Cardiac muscle cell (in vitro differentiated cells and primary cell): ENCODE results near the gene SLC39A2. TPM values are rescaled to one million over a fixed set of nuclear protein-coding genes. Genes with fewer than 3 reads are reported as not detected.
"Not testable (repeated sequence)": the region's sequence is repeated elsewhere in the genome, so short reads cannot be mapped to it uniquely, and the experiment has no call there.

ENCODE experiments used
- DNase-seq, 2 donors: peaks; one replicate each; pipeline versions ENCODE4 v3.0.0 to v3.0.0-alpha.2; 2010 to 2017; ENCODE audit warnings: low read depth in 1 of 2, low spot score in 1 of 2
- H3K27ac ChIP-seq: fragments of 200-600 bp; sonication (generic); 2 replicates; pipeline ENCODE4 v1.5.1; 2016
- H3K27me3 ChIP-seq: fragments of 200-600 bp; sonication (generic); 2 replicates; pipeline ENCODE4 v1.6.0; 2016; ENCODE audit warnings: control low read depth
- H3K36me3 ChIP-seq: fragments of 200-600 bp; sonication (generic); 2 replicates; pipeline ENCODE4 v1.5.1; 2016; ENCODE audit warnings: control low read depth
- H3K4me1 ChIP-seq: fragments of 200-600 bp; sonication (generic); 2 replicates; pipeline ENCODE4 v1.8.1; 2017; ENCODE audit warnings: low read depth, mild to moderate bottlenecking, mixed run types
- H3K4me3 ChIP-seq: fragments of 200-600 bp; sonication (generic); 2 replicates; pipeline ENCODE4 v1.5.1; 2016; ENCODE audit warnings: mild to moderate bottlenecking
- H3K9me3 ChIP-seq: fragments of 200-600 bp; sonication (generic); 2 replicates; pipeline ENCODE4 v1.5.1; 2017; ENCODE audit warnings: low read depth, mild to moderate bottlenecking, control low read depth
- polyA plus RNA-seq: library from polyadenylated mRNA; unstranded; fragments of >200 nt; fragmentation: Nextera tagmentation; extraction: Ambion mirVana; gene quantifications from 2 replicates; pipeline ENCODE4 v1.2.1, GENCODE V29; 2016
- total RNA-seq: library from RNA; depleted of rRNA; stranded (reverse); fragments of >200 nt; gene quantifications from 2 replicates; pipeline ENCODE4 v1.2.3, GENCODE V29; 2016
- TF ChIP-seq, protein P1 (sequence below): IDR thresholded peaks from 2 replicates; pipeline ENCODE4 v1.5.1; 2012; ENCODE audit warnings: low read depth, mild to moderate bottlenecking, low read length

SLC39A2 gene
- total and polyA plus RNA-seq, 2 experiments from 2014 or later = not detected

- H3K4me1 ChIP-seq = peaks cover 20% of the 10 kb centered on the region
- H3K9me3 ChIP-seq = no peaks in the 10 kb centered on the region
- no peak overlapping the region for H3K4me3 ChIP-seq
- no peak overlapping the region for H3K27ac ChIP-seq
- TF ChIP-seq, protein P1, sequence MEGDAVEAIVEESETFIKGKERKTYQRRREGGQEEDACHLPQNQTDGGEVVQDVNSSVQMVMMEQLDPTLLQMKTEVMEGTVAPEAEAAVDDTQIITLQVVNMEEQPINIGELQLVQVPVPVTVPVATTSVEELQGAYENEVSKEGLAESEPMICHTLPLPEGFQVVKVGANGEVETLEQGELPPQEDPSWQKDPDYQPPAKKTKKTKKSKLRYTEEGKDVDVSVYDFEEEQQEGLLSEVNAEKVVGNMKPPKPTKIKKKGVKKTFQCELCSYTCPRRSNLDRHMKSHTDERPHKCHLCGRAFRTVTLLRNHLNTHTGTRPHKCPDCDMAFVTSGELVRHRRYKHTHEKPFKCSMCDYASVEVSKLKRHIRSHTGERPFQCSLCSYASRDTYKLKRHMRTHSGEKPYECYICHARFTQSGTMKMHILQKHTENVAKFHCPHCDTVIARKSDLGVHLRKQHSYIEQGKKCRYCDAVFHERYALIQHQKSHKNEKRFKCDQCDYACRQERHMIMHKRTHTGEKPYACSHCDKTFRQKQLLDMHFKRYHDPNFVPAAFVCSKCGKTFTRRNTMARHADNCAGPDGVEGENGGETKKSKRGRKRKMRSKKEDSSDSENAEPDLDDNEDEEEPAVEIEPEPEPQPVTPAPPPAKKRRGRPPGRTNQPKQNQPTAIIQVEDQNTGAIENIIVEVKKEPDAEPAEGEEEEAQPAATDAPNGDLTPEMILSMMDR = no peak
- DNase-seq = no peak
- H3K36me3 ChIP-seq = no peaks in the 10 kb centered on the region
- no peaks in the 10 kb centered on the region for H3K27me3 ChIP-seq
Observed at GRCh38 chr14:21037156-21037555, 38.1 kb downstream of the SLC39A2 start.

DNA sequence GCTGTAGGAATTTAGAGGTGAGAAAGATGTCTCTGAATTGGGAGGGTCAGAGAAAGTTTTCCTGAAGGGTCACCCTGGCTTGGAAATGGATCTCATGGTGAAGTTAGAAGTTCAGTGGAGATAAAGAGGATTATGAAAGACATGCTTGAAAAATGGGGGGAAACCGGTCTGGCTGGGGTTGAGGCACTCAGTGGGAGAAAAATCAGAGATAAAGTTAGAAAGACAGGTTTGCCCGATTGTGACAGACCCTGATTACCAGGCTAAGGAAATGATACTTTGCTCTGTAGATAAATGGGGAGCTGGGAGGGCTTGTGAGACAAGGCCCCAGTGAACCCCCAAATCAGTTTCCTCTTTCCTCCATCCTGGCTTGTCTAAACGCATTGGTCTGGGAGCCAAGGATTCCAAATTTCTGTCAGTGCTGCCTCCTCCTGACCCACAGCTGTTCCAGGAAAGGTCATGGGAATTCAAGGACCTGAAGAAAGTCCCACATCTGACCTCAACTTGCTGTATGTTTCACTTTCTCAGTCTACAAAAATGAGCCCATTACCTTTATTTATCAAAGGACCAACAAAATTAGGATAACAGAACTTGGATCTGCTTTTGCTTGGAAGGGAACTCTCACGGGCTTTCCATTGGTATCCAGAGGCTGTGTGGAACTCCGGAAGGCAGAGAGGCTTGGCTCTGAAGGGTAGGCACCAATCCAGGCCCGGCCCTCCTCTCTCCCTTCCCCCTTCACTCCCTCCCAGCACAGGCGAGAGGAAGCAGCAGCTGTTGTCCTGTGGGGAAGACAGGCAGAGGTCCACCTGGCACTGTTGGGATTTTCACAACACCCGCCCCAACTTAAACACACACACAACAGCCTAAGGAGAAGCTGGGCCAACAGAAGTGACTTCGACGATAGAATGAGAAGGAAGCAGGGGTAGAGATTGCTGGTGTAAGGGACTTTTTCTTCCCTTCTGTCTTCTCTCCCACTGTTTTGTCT is 39.6 kb downstream of the SLC39A2 start:
- TF ChIP-seq, protein P1 = no peak
- Histone ChIP-seq H3K4me3 (no peak overlapping the region), H3K36me3 (no peaks in the 10 kb centered on the region), H3K4me1 (peaks cover 20% of the 10 kb centered on the region), H3K9me3 (no peaks in the 10 kb centered on the region), H3K27ac (peak overlapping the region; percentile 80), H3K27me3 (no peaks in the 10 kb centered on the region)
- peak; percentile 65 to 94 for DNase-seq

GRCh38 chr14:21039585-21040369 is 40.7 kb downstream of the SLC39A2 start:
- peaks cover 17% of the 10 kb centered on the region for H3K4me1 ChIP-seq
- peak; percentile 85 to 86 for DNase-seq
- TF ChIP-seq, protein P1 = peak; percentile 73

DNA sequence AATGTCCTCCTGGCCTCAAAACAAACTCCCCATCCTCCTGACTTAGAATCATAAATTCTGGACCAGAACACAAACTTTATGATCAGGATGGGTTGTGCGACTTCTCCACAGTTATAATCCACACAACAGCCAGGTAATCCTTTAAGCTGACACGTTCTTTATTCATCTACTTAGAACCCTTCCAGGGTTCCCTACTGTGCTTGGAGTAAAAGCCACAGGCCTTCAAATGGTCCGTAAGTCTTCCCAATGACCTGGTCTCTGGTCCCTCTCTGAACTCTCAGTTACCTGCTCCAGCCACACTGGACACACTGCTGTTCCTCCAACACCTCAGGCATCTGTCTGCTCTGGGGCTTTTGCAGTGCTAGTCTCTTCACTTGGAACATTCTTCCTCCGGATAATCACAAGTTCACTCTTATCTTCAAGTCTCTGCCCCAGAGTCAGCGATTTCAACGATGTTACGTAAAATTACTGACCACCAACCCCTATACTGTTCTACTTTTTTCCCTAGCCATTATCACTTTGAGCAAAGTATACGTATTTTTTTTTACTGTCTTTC is 41.4 kb downstream of the SLC39A2 start:
- TF ChIP-seq, protein P1 = no peak
- DNase-seq = no peak

More at GRCh38 chr14:21039585-21040369, 40.7 kb downstream of the SLC39A2 start:
- H3K36me3 ChIP-seq = no peaks in the 10 kb centered on the region
- peak overlapping the region; percentile 80 for H3K27ac ChIP-seq
- no peak overlapping the region for H3K4me3 ChIP-seq
- H3K9me3 ChIP-seq = no peaks in the 10 kb centered on the region
- H3K27me3 ChIP-seq = no peaks in the 10 kb centered on the region

DNA sequence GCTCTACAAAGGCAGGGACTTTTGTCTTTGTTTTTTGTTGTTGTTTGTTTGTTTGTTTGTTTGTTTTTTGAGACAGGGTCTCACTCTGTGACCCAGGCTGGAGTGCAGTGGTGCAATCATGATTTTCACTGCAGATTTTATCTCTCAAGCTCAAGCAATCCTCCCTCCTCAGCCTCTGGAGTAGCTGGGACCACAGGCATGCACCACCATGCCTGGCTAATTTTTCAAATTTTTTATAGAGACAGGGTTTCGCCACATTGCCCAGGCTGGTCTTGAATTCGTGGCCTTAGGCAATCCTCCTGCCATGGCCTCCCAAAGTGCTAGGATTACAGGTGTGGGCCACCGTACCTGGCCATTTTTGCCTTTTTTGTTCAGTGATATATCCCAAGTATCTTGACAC is 41.8 kb downstream of the SLC39A2 start:
- H3K27me3 ChIP-seq, H3K36me3 ChIP-seq, H3K9me3 ChIP-seq, DNase-seq, H3K4me3 ChIP-seq, H3K27ac ChIP-seq: not testable (repeated sequence)
- H3K4me1 ChIP-seq = peaks cover 17% of the 10 kb centered on the region

More for the DNA sequence above, 41.4 kb downstream of the SLC39A2 start:
- peaks cover 17% of the 10 kb centered on the region for H3K4me1 ChIP-seq
- H3K27ac ChIP-seq = no peak overlapping the region
- H3K36me3 ChIP-seq = no peaks in the 10 kb centered on the region
- H3K27me3 ChIP-seq = no peaks in the 10 kb centered on the region
- H3K4me3 ChIP-seq = no peak overlapping the region
- no peaks in the 10 kb centered on the region for H3K9me3 ChIP-seq
